ENCODE results near the gene SIAH1. TPM values are rescaled to one million over a fixed set of nuclear protein-coding genes. Genes with fewer than 3 reads are reported as not detected.
A peak's percentile ranks its signal among the peaks of the same experiment; 100 is the strongest.

The SIAH1 gene
- polyA plus RNA-seq, 1 experiment = 11.7 TPM

- peak; percentile 26 for DNase-seq (ENCODE audit: low read depth)
- ChIA-PET POLR2A (interaction anchor here (0.5 kb wide), 1 partner anchor 311 kb away, joined by 3 read pairs; no protein-coding TSS in a partner anchor), CTCF (interaction anchor here (0.8 to 1.8 kb wide), 3 partner anchors 13 to 230 kb away, joined by 3 to 7 read pairs (median 4); no protein-coding TSS in a partner anchor)
- Histone ChIP-seq H3K27me3 (ENCODE audit: control insufficient read depth, insufficient read depth, low read length) (no peaks in the 10 kb centered on the region), H3K36me3 (ENCODE audit: control insufficient read depth, insufficient read depth, low read length) (no peaks in the 10 kb centered on the region), H3K4me3 (ENCODE audit: low read depth, low read length) (no peak overlapping the region)
- no peak for TF ChIP-seq CTCF (IDR thresholded peaks at IDR 0.05; ENCODE audit: insufficient read depth, low read depth, low read length)
These were observed 8.5 kb upstream of the SIAH1 start for GRCh38 chr16:48393485-48394354.

- no peak for TF ChIP-seq CTCF (IDR thresholded peaks at IDR 0.05; ENCODE audit: insufficient read depth, low read depth, low read length)
- Histone ChIP-seq H3K4me3 (ENCODE audit: low read depth, low read length) (no peak overlapping the region), H3K27me3 (ENCODE audit: control insufficient read depth, insufficient read depth, low read length) (no peaks in the 10 kb centered on the region), H3K36me3 (ENCODE audit: control insufficient read depth, insufficient read depth, low read length) (no peaks in the 10 kb centered on the region)
- POLR2A ChIA-PET = no interaction called here
- DNase-seq (ENCODE audit: low read depth) = no peak
- CTCF ChIA-PET = interaction anchor here (0.7 to 1.8 kb wide), 2 partner anchors 137 to 231 kb away, joined by 3 to 7 read pairs; no protein-coding TSS in a partner anchor
These were observed 7.2 kb upstream of the SIAH1 start for GRCh38 chr16:48392407-48392806.

- TF ChIP-seq CTCF (IDR thresholded peaks at IDR 0.05; ENCODE audit: insufficient read depth, low read depth, low read length) = no peak
- CTCF ChIA-PET = interaction anchor here (1.1 to 1.4 kb wide), 2 partner anchors 9 to 237 kb away, joined by 3 to 5 read pairs; no protein-coding TSS in a partner anchor
- POLR2A ChIA-PET = no interaction called here
- H3K36me3 ChIP-seq (ENCODE audit: control insufficient read depth, insufficient read depth, low read length) = no peaks in the 10 kb centered on the region
- no peak overlapping the region for H3K4me3 ChIP-seq (ENCODE audit: low read depth, low read length)
- no peaks in the 10 kb centered on the region for H3K27me3 ChIP-seq (ENCODE audit: control insufficient read depth, insufficient read depth, low read length)
- DNase-seq (ENCODE audit: low read depth) = no peak
These were observed 1.5 kb upstream of the SIAH1 start for GRCh38 chr16:48386559-48387312.

GRCh38 chr16:48384520-48385252, 527 bp downstream of the SIAH1 start:
- DNase-seq (ENCODE audit: low read depth) = no peak
- CTCF ChIA-PET = interaction anchor here (0.8 to 1.6 kb wide), 5 partner anchors 15 to 246 kb away, joined by 3 to 7 read pairs (median 3); no protein-coding TSS in a partner anchor
- POLR2A ChIA-PET = no interaction called here

More at GRCh38 chr16:48384520-48385252, 527 bp downstream of the SIAH1 start:
- no peaks in the 10 kb centered on the region for H3K36me3 ChIP-seq (ENCODE audit: control insufficient read depth, insufficient read depth, low read length)
- H3K4me3 ChIP-seq (ENCODE audit: low read depth, low read length) = peak overlapping the region; percentile 83
- no peaks in the 10 kb centered on the region for H3K27me3 ChIP-seq (ENCODE audit: control insufficient read depth, insufficient read depth, low read length)
- TF ChIP-seq CTCF (IDR thresholded peaks at IDR 0.05; ENCODE audit: insufficient read depth, low read depth, low read length) = no peak

Data from BJ (cell line).